ENCODE data around the gene RNASEH1. TPM values are rescaled to one million over a fixed set of nuclear protein-coding genes. Genes with fewer than 3 reads are reported as not detected.
"Not testable (repeated sequence)": the region's sequence is repeated elsewhere in the genome, so short reads cannot be mapped to it uniquely, and the experiment has no call there.

RNASEH1 gene
- total RNA-seq, 1 experiment from 2014 or later = 36.6 TPM

DNA sequence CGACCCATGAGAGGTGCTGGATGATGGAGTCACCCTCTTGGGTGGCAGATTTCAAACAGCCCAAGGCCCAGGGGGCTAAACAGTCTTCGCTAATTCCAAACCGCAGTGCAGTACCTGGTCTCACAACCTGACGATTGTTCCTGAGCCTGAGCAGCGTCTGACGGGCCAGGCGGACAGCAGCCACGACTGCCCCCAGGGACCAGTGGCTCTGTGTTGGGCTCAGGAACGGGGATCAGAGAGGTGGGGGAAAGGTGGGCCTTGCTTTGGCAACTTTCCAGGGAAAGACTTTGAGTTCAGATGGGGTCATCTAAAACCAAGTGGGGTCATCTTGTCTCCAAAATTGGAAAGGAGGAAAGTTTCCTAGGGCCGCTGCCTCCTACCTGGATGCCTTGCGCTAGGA, 37.3 kb upstream of the RNASEH1 start:
- DNase-seq (ENCODE audit: low spot score) = no peak
- in situ Hi-C loops (cut with HindIII; ENCODE audit: low sequenced_read_pairs) = no loop called here

DNA sequence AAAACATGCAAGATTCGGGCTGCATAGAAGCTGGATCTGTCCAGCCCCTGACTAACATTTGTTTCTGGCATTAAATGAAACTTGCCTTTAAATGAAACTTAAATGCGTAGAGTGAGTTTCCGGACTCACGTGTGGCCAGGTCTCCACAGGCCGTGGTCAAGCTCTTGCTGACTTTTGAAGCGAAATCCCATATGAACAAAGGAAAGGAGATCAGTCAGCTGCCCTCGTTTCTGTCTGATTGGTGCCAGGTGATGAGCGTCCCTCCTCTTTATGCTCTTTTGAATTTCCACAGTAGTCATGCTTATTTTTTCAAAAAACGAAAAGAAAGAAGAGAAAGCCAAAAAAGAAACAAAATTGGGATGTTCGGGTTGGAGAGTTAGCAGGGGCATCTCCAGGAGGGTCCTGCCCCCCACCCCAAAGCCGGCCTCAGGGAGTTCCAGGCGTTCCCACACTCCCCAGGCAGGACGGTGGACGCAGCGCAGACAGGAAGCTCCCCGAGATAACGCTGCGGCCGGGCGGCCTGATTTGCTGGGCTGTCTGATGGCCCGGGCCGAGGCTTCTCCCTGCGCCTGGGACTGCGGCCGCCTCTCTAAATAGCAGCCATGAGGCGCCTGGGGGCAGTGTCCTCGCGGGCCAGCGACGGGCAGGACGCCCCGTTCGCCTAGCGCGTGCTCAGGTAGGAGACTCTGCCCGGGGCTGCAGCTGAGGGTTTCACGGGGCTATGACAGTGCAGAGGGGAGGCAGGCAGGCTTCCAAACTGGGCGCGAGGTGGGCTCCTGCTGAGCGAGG, 36.6 kb upstream of the RNASEH1 start, which contains the start of gene COLEC11:
Gene COLEC11 (plus strand): TSS at position 620 of the 789 bp plus-strand sequence. CDS start 9,229 bp downstream, outside the sequence.
- peak; percentile 52 for DNase-seq (ENCODE audit: low spot score)
- in situ Hi-C loops (cut with HindIII; ENCODE audit: low sequenced_read_pairs) = no loop called here

DNA sequence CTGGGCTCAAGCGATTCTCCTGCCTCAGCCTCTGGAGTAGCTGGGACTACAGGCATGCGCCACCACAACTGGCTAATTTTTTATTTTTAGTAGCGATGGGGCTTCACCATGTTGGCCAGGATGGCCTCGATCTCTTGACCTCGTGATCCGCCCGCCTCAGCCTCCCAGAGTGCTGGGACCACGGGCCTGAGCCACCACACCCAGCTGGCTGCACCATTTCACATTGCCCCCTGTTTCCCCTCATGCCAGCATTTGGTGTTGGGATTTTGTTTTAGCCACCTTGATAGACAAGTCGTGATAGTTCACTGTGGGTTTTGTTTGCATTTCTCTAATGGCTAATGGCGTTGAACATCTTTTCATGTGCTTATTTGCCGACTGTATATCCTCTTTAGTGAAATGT, 31.0 kb upstream of the RNASEH1 start:
- in situ Hi-C loops (cut with HindIII; ENCODE audit: low sequenced_read_pairs) = no loop called here
- no peak for DNase-seq (ENCODE audit: low spot score)

GRCh38 chr2:3588084-3588483, 30.0 kb upstream of the RNASEH1 start:
- in situ Hi-C loops (cut with HindIII; ENCODE audit: low sequenced_read_pairs) = no loop called here
- no peak for DNase-seq (ENCODE audit: low spot score)

GRCh38 chr2:3587432-3587831, 29.3 kb upstream of the RNASEH1 start:
- in situ Hi-C loops (cut with HindIII; ENCODE audit: low sequenced_read_pairs) = no loop called here
- no peak for DNase-seq (ENCODE audit: low spot score)

DNA sequence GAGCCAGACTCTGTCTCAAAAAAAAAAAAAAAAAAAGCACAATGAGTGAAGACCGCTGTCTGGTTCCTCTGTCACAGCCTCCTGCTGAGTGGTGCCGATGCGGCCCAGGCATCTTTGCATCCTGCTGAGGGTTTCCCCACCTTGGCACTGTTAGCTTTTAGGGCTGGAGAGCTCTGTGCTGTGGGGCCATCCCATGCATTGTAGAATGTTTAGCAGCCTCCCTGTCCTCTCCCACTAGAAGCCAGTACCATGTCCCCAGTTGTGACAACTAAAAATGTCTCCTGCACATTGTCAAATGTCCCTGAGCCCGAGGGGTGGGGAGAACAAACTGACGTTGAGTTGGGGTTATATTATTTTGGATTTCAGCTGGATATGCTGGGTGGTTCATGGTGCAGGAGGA, 28.9 kb upstream of the RNASEH1 start:
- DNase-seq (ENCODE audit: low spot score) = no peak
- in situ Hi-C loops (cut with HindIII; ENCODE audit: low sequenced_read_pairs) = no loop called here

DNA sequence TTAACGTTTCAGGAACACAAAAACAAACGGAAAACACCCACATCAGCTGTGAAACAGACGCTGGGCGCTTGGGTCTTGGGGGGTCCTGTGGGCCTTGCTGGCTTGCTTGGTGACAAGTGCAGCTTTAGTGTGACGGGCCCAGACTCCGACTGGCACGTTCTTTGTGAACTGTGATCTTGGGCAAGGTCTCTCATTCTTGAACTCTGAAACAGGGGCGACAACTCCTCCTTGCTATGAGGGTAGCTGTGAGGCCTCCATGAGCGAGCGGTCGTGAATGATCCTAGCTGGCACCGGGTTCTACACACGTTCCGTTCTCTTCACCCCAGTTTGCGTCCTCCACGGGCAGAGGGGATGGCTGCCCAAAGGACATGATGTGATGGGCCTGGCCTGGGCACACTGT, 28.1 kb upstream of the RNASEH1 start:
- in situ Hi-C loops (cut with HindIII; ENCODE audit: low sequenced_read_pairs) = no loop called here
- no peak for DNase-seq (ENCODE audit: low spot score)

DNA sequence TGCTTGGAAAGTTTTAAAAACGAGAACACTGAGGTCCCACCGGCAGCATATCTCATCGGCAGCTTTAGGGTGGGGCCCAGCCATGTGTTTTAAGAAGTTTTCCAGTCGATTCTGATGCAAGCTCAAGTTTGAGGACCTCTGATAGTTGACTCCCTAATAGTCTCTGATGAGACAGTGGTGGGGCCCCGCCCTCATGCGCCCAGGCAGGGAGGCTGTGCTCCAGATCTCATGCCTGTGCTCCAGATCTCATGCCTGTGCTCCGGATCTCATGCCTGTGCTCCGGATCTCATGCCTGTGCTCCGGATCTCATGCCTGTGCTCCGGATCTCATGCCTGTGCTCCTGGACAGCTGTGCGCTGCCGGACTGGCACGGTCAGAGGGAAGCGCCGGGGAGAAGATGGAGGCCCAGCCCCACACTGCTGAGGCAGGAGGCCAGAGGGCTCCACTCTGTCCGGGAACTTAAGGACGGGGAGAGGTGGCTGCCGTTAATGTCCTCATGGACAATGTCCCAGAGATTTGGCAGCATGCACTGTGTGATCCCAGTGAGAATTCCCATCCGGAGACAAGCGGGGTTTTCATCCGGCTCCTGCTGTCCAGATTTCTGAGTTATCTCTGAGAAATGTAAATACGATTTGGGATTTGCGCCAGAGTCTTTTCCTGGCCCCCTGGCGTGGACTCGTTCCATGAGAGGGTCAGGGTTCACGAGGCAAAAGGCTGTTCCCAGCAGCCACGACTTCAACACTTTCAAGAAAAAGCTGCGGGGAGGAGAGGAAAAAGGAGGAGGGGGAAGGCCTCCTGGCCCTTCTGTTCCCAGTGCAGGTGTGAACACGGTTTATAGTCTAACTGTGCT, 27.4 kb upstream of the RNASEH1 start:
- in situ Hi-C loops (cut with HindIII; ENCODE audit: low sequenced_read_pairs) = no loop called here
- DNase-seq (ENCODE audit: low spot score) = no peak

- in situ Hi-C loops (cut with HindIII; ENCODE audit: low sequenced_read_pairs) = no loop called here
- no peak for DNase-seq (ENCODE audit: low spot score)
Measured at GRCh38 chr2:3584608-3585260, 26.6 kb upstream of the RNASEH1 start.

- no peak for DNase-seq (ENCODE audit: low spot score)
- in situ Hi-C loops (cut with HindIII; ENCODE audit: low sequenced_read_pairs) = no loop called here
Measured at GRCh38 chr2:3584076-3584475, 25.9 kb upstream of the RNASEH1 start.

GRCh38 chr2:3581367-3582262, 23.5 kb upstream of the RNASEH1 start:
- DNase-seq (ENCODE audit: low spot score) = no peak
- in situ Hi-C loops (cut with HindIII; ENCODE audit: low sequenced_read_pairs) = no loop called here

DNA sequence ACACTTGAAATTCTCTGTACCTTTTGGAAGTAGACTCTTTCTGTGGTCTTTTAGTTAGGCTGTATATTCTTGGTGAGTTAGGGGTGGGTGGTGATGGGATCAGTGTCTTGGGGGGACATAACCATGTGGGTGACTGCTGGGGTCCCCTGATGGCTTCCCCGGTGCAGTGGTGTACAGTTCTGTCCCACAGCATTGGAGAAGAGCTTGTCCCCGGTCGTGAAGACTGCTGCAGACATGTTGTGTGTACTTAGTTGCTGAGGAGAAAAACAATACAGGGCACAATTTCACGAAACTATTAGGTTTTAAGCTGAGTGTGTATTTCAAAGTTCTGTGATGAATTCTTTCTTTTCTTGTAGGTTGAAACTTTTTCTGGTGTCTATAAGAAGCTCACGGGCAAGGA, 22.3 kb upstream of the RNASEH1 start:
- in situ Hi-C loops (cut with HindIII; ENCODE audit: low sequenced_read_pairs) = no loop called here
- no peak for DNase-seq (ENCODE audit: low spot score)

DNA sequence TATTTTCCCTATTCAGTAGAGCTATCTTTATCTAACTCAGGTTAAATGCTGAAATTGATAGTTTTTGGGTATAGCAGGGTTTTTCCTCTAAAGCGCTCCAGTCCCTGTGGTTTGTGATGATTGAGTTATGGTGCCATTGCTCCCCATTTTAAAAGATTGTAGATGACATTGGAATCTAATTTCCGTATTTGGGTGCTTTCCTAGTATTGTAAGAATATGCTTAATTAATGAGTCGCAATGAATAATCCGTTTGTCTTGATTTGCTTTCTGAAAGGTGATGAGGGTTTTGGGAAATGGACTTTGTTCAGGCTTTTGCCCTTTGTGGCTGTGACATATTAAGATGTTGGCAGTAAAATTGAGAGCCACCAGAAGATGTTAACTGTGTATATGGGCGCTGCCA, 20.9 kb upstream of the RNASEH1 start:
- in situ Hi-C loops (cut with HindIII; ENCODE audit: low sequenced_read_pairs) = no loop called here
- DNase-seq (ENCODE audit: low spot score) = no peak

DNA sequence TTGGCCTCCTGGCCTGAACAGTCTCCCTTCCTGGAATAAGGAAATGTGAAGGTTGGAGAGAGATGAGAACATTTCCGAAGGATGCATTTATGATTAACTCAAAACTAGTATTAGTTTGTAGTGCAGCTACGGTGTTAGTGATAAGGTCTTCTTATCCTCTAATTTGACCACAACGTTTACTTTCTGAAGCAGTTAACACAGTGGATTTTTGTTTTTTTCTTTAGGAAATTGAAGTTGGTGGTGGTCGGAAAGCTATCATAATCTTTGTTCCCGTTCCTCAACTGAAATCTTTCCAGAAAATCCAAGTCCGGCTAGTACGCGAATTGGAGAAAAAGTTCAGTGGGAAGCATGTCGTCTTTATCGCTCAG, 18.1 kb upstream of the RNASEH1 start:
- DNase-seq (ENCODE audit: low spot score); in situ Hi-C loops (cut with HindIII; ENCODE audit: low sequenced_read_pairs): not testable (repeated sequence)

DNA sequence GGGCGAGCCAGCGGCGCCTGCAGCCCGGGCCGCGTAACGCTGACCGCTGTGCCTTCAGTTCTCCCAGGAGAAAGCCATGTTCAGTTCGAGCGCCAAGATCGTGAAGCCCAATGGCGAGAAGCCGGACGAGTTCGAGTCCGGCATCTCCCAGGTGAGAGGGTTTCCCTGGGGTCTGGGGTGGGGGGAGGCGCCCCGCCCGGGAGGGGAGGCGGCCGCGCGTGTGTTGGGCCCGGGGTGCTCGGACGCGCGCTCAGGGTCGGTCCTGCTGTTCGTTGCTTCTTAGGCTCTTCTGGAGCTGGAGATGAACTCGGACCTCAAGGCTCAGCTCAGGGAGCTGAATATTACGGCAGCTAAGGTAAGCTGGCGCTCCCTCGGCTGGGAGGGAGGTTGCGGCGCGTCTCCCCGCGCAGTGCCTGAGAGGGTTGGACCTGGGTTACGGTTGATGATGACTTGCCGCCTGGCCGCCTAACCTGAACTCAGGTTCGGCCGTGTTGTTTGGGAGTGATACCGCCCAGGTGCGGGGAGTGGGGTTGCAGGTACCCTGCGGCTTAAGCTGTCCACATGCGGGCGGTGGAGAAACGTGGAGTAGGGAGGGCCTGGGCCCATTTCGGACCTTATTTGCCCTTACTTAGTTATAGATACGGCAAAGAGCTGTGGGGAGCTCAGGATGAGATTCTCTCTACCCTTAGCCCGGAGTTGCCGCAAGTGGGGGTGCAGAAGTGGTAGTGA, 17.6 kb upstream of the RNASEH1 start:
- in situ Hi-C loops (cut with HindIII; ENCODE audit: low sequenced_read_pairs) = no loop called here
- no peak for DNase-seq (ENCODE audit: low spot score)

DNA sequence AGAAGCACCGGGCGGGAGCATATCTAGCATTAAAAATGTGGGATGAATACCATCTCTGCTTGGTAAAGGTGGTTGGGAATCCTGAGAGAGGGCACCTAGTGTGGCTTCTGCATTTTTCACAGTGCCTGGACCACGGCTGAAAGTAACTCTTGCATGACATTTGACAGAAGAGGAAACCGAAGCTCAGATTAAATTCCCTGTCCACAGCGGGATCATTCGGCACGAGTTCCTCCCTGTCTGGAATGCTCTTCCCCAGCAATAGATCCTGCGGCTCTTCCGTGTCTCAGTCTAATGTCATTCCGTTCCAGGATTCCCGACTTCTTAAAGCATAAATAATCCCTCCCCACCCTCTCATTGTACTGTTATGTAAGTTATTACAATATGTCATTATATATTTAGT, 16.0 kb upstream of the RNASEH1 start:
- in situ Hi-C loops (cut with HindIII; ENCODE audit: low sequenced_read_pairs) = no loop called here
- no peak for DNase-seq (ENCODE audit: low spot score)

GRCh38 chr2:3572620-3573019, 14.5 kb upstream of the RNASEH1 start:
- in situ Hi-C loops (cut with HindIII; ENCODE audit: low sequenced_read_pairs) = no loop called here

GRCh38 chr2:3571284-3571683, 13.2 kb upstream of the RNASEH1 start:
- in situ Hi-C loops (cut with HindIII; ENCODE audit: low sequenced_read_pairs) = no loop called here
- no peak for DNase-seq (ENCODE audit: low spot score)

More at GRCh38 chr2:3572620-3573019, 14.5 kb upstream of the RNASEH1 start:
- DNase-seq (ENCODE audit: low spot score) = no peak
